ACHN (cell line): Measurements from ENCODE around the gene SLC25A44.
A peak's percentile ranks its signal among the peaks of the same experiment; 100 is the strongest.
"Not testable (repeated sequence)": the region's sequence is repeated elsewhere in the genome, so short reads cannot be mapped to it uniquely, and the experiment has no call there.

ENCODE experiments used
- DNase-seq: peaks from one replicate; pipeline ENCODE4 v3.0.0-alpha.2; 2015
- in situ Hi-C: cut with HindIII; loops from 2 replicates; pipeline ENCODE4 v1.10.0; 2017; ENCODE audit warnings: low sequenced_read_pairs, low pct_ligation_motif_present, low pct_unique_long_range_greater_than_20kb

SLC25A44 gene

GRCh38 chr1:156193208-156193487 lies 756 bp upstream of the SLC25A44 start:
- in situ Hi-C loops = no loop called here
- no peak for DNase-seq

GRCh38 chr1:156194300-156194652 lies 372 bp downstream of the SLC25A44 start:
- in situ Hi-C loops = no loop called here
- no peak for DNase-seq

- no peak for DNase-seq
- in situ Hi-C loops = no loop called here
Measured at GRCh38 chr1:156195853-156196252, 1.9 kb downstream of the SLC25A44 start.

GRCh38 chr1:156196445-156196844 lies 2.5 kb downstream of the SLC25A44 start:
- in situ Hi-C loops = no loop called here
- DNase-seq = no peak

- in situ Hi-C loops = no loop called here
Measured at GRCh38 chr1:156198831-156199349, 5.0 kb downstream of the SLC25A44 start.

GRCh38 chr1:156200044-156200443 lies 6.1 kb downstream of the SLC25A44 start:
- in situ Hi-C loops = no loop called here
- DNase-seq = no peak

More at GRCh38 chr1:156198831-156199349, 5.0 kb downstream of the SLC25A44 start:
- no peak for DNase-seq

GRCh38 chr1:156203331-156203730 lies 9.4 kb downstream of the SLC25A44 start:
- in situ Hi-C loops = no loop called here
- peak; percentile 16 for DNase-seq

GRCh38 chr1:156204686-156205085 lies 10.8 kb downstream of the SLC25A44 start:
- in situ Hi-C loops = no loop called here
- no peak for DNase-seq

- in situ Hi-C loops = no loop called here
- DNase-seq = no peak
Measured at GRCh38 chr1:156211243-156211642, 17.3 kb downstream of the SLC25A44 start.

- DNase-seq = no peak
- in situ Hi-C loops = no loop called here
Measured at GRCh38 chr1:156212130-156212529, 18.2 kb downstream of the SLC25A44 start.

GRCh38 chr1:156212833-156213643 lies 19.1 kb downstream of the SLC25A44 start, which contains the start of gene PMF1:
Gene PMF1 (plus strand): TSS chr1:156213007. CDS start chr1:156213016, 9 bp downstream.
- DNase-seq = peak; percentile 98
- in situ Hi-C loops = no loop called here

GRCh38 chr1:156213644-156213966 lies 19.7 kb downstream of the SLC25A44 start:
- no peak for DNase-seq
- in situ Hi-C loops = no loop called here

GRCh38 chr1:156214024-156214748 lies 20.3 kb downstream of the SLC25A44 start:
- in situ Hi-C loops = no loop called here
- DNase-seq = peak; percentile 25

GRCh38 chr1:156216361-156217086 lies 22.6 kb downstream of the SLC25A44 start:
- DNase-seq, in situ Hi-C loops: not testable (repeated sequence)

GRCh38 chr1:156217871-156218270 lies 24.0 kb downstream of the SLC25A44 start:
- in situ Hi-C loops = no loop called here

GRCh38 chr1:156220226-156220625 lies 26.3 kb downstream of the SLC25A44 start:
- no peak for DNase-seq
- in situ Hi-C loops = no loop called here

More at GRCh38 chr1:156217871-156218270, 24.0 kb downstream of the SLC25A44 start:
- no peak for DNase-seq

GRCh38 chr1:156221986-156222692 lies 28.2 kb downstream of the SLC25A44 start:
- in situ Hi-C loops = no loop called here
- no peak for DNase-seq

- in situ Hi-C loops = no loop called here
- no peak for DNase-seq
Measured at GRCh38 chr1:156225677-156226014, 31.7 kb downstream of the SLC25A44 start.

- DNase-seq = no peak
- in situ Hi-C loops = no loop called here
Measured at GRCh38 chr1:156226116-156226538, 32.2 kb downstream of the SLC25A44 start.
